Keratinocyte (primary cell): ENCODE results near the gene SNTB2. TPM values are rescaled to one million over a fixed set of nuclear protein-coding genes. Genes with fewer than 3 reads are reported as not detected.
A peak's percentile ranks its signal among the peaks of the same experiment; 100 is the strongest.

Experiments used
- DNase-seq: peaks from one replicate; pipeline ENCODE4 v3.0.0-alpha.2; 2011; ENCODE audit warnings: low read depth, missing footprints, low spot score
- FAIRE-seq: peaks from 2 replicates; lab custom pipeline; 2011; peaks lifted over from hg19 to GRCh38; lab: Jason Lieb, UNC
- H2AFZ ChIP-seq: 2 replicates; pipeline ENCODE4 v1.6.0; 2012; ENCODE audit warnings: low read length, control low read depth, inconsistent platforms; ENCODE audit not compliant: control insufficient read depth
- H3K27ac ChIP-seq: 2 replicates; pipeline ENCODE4 v1.5.1; 2011; ENCODE audit warnings: low read length; ENCODE audit not compliant: control insufficient read depth, insufficient read depth
- H3K27me3 ChIP-seq: 3 replicates; pipeline ENCODE4 v1.6.0; 2011; ENCODE audit warnings: low read length; ENCODE audit not compliant: control insufficient read depth, insufficient read depth; ENCODE audit errors: extremely low read depth
- H3K36me3 ChIP-seq, 2 experiments: 2 replicates in 1 of 2; 3 replicates in 1 of 2; pipeline ENCODE4 v1.5.1; 2011; ENCODE audit warnings: low read length in 2 of 2, mild to moderate bottlenecking in 1 of 2; ENCODE audit not compliant: control insufficient read depth in 2 of 2, insufficient read depth in 2 of 2; ENCODE audit errors: extremely low read depth in 1 of 2
- H3K4me1 ChIP-seq: 3 replicates; pipeline ENCODE4 v1.5.1; 2011; ENCODE audit warnings: low read length; ENCODE audit not compliant: control insufficient read depth, insufficient read depth; ENCODE audit errors: extremely low read depth
- H3K4me2 ChIP-seq: 3 replicates; pipeline ENCODE4 v1.6.0; 2011; ENCODE audit warnings: low read depth, low read length; ENCODE audit not compliant: control insufficient read depth, insufficient read depth; ENCODE audit errors: extremely low read depth
- H3K4me3 ChIP-seq, 3 experiments: fragments of 200-600 bp in 1 of 3; sonication (generic) in 1 of 3; 2 replicates in 2 of 3; 3 replicates in 1 of 3; pipeline ENCODE4 v1.5.1; 2011 to 2016; ENCODE audit warnings: low read length in 3 of 3, mild to moderate bottlenecking in 3 of 3, control low read depth in 2 of 3, inconsistent platforms in 1 of 3, low read depth in 1 of 3, mixed read lengths in 1 of 3, mixed run types in 1 of 3, moderate library complexity in 1 of 3; ENCODE audit not compliant: control insufficient read depth in 2 of 3, insufficient read depth in 2 of 3; ENCODE audit errors: extremely low read depth in 1 of 3
- H3K79me2 ChIP-seq: 2 replicates; pipeline ENCODE4 v1.6.0; 2012; ENCODE audit warnings: low read length; ENCODE audit not compliant: control insufficient read depth, insufficient read depth
- H3K9ac ChIP-seq: 3 replicates; pipeline ENCODE4 v1.6.0; 2011; ENCODE audit warnings: low read length; ENCODE audit not compliant: control insufficient read depth, insufficient read depth; ENCODE audit errors: extremely low read depth
- H3K9me1 ChIP-seq: 3 replicates; pipeline ENCODE4 v1.6.0; 2011; ENCODE audit warnings: low read length; ENCODE audit not compliant: control insufficient read depth, insufficient read depth; ENCODE audit errors: extremely low read depth
- H3K9me3 ChIP-seq: 2 replicates; pipeline ENCODE4 v1.5.1; 2012; ENCODE audit warnings: low read depth, low read length; ENCODE audit not compliant: control insufficient read depth
- H4K20me1 ChIP-seq: 3 replicates; pipeline ENCODE4 v1.6.0; 2011; ENCODE audit warnings: low read length; ENCODE audit not compliant: control insufficient read depth, insufficient read depth; ENCODE audit errors: extremely low read depth
- CTCF ChIP-seq, 3 experiments: IDR thresholded peaks in 1 of 3; conservative IDR thresholded peaks in 1 of 3; optimal IDR thresholded peaks in 1 of 3; 2 replicates in 2 of 3; 3 replicates in 1 of 3; pipeline versions ENCODE3 to v1.5.1; 2011; ENCODE audit warnings: low read length in 3 of 3, mild to moderate bottlenecking in 3 of 3, moderate library complexity in 2 of 3, control low read depth in 1 of 3, inconsistent platforms in 1 of 3; ENCODE audit not compliant: insufficient read depth in 2 of 3; ENCODE audit errors: extremely low read depth in 1 of 3
- EZH2 ChIP-seq: IDR thresholded peaks from one replicate; pipeline ENCODE4 v1.6.1; 2012; ENCODE audit warnings: inconsistent platforms, mild to moderate bottlenecking, low read length, moderate library complexity
- dilution Hi-C: fragments of 300-500 bp; cut with MboI; formaldehyde crosslinking; loops from one replicate; pipeline ENCODE4 v1.7.0; 2020; ENCODE audit warnings: low sequenced_read_pairs; ENCODE audit not compliant: extremely low pct_ligation_motif_present
- polyA plus RNA-seq, 5 experiments: library from polyadenylated mRNA; depleted of rRNA in 3 of 5; stranded (reverse) in 3 of 5; stranded (forward) in 1 of 5; unstranded in 1 of 5; fragments of >200 nt; gene quantifications; 1 replicate in 1 of 5; 2 replicates in 3 of 5; 3 replicates in 1 of 5; pipeline versions ENCODE4 v1.2.1 to v1.2.3, GENCODE V29; 2011 to 2012; ENCODE audit warnings: missing spikeins in 2 of 5, low read depth in 1 of 5, low replicate concordance in 1 of 5

Gene SNTB2
- polyA plus RNA-seq, 1 donor (not counting 4 experiments of a cell fraction or from before 2014, with no cell fraction given), result 15.9 TPM

- Histone ChIP-seq H4K20me1 (no peaks in the 10 kb centered on the region), H3K4me3 (no peak overlapping the region), H2AFZ (no peak overlapping the region), H3K27me3 (no peaks in the 10 kb centered on the region), H3K4me2 (no peak overlapping the region), H3K36me3 (no peaks in the 10 kb centered on the region), H3K9me3 (no peaks in the 10 kb centered on the region), H3K9ac (no peak overlapping the region), H3K4me1 (peaks cover 30% of the 10 kb centered on the region), H3K9me1 (no peaks in the 10 kb centered on the region), H3K79me2 (peaks cover 66% of the 10 kb centered on the region), H3K27ac (no peak overlapping the region)
- dilution Hi-C loops, result no loop called here
- TF ChIP-seq CTCF (optimal IDR thresholded peaks at IDR 0.05 in 1 of 3, IDR thresholded peaks at IDR 0.05 in 1 of 3, conservative IDR thresholded peaks at IDR 0.05 in 1 of 3; ENCODE audit: extremely low read depth in 1 of 3, insufficient read depth in 2 of 3, low read length in 3 of 3), result no peak
- TF ChIP-seq EZH2, result no peak
- FAIRE-seq (no peak), DNase-seq (no peak)
Observed at GRCh38 chr16:69197573-69197972, 10.6 kb downstream of the SNTB2 start.

GRCh38 chr16:69199382-69199781 is 12.4 kb downstream of the SNTB2 start:
- peak overlapping the region in 2 of 3 experiments; percentile 37 to 50 for H3K4me3 ChIP-seq
- FAIRE-seq (peak; percentile 71), DNase-seq (peak; percentile 56)
- TF ChIP-seq CTCF (optimal IDR thresholded peaks at IDR 0.05 in 1 of 3, IDR thresholded peaks at IDR 0.05 in 1 of 3, conservative IDR thresholded peaks at IDR 0.05 in 1 of 3; ENCODE audit: extremely low read depth in 1 of 3, insufficient read depth in 2 of 3, low read length in 3 of 3), result no peak
- TF ChIP-seq EZH2, result no peak
- no peaks in the 10 kb centered on the region for H3K36me3 ChIP-seq
- H4K20me1 ChIP-seq, result no peaks in the 10 kb centered on the region
- H3K9me1 ChIP-seq, result no peaks in the 10 kb centered on the region
- dilution Hi-C loops, result no loop called here
- peak overlapping the region; percentile 77 for H3K4me2 ChIP-seq
- no peaks in the 10 kb centered on the region for H3K9me3 ChIP-seq
- H2AFZ ChIP-seq, result peak overlapping the region; percentile 72
- H3K27me3 ChIP-seq, result no peaks in the 10 kb centered on the region
- H3K27ac ChIP-seq, result peak overlapping the region; percentile 82
- H3K9ac ChIP-seq, result peak overlapping the region; percentile 67
- peaks cover 40% of the 10 kb centered on the region for H3K4me1 ChIP-seq
- peaks cover 66% of the 10 kb centered on the region for H3K79me2 ChIP-seq
